Mucosa of gallbladder (tissue), 1 donor: ENCODE results near the gene MYO9A. TPM values are rescaled to one million over a fixed set of nuclear protein-coding genes. Genes with fewer than 3 reads are reported as not detected.

Experiments used
- DNase-seq: peaks from one replicate; pipeline ENCODE4 v3.0.0-alpha.2; 2020; ENCODE audit warnings: low spot score
- total RNA-seq: library from RNA; stranded (reverse); gene quantifications from one replicate; pipeline ENCODE4 v1.2.1, GENCODE V29; 2021
- donor health status: DM: no; HTN: no; CAD: no.

Gene MYO9A, protein sequence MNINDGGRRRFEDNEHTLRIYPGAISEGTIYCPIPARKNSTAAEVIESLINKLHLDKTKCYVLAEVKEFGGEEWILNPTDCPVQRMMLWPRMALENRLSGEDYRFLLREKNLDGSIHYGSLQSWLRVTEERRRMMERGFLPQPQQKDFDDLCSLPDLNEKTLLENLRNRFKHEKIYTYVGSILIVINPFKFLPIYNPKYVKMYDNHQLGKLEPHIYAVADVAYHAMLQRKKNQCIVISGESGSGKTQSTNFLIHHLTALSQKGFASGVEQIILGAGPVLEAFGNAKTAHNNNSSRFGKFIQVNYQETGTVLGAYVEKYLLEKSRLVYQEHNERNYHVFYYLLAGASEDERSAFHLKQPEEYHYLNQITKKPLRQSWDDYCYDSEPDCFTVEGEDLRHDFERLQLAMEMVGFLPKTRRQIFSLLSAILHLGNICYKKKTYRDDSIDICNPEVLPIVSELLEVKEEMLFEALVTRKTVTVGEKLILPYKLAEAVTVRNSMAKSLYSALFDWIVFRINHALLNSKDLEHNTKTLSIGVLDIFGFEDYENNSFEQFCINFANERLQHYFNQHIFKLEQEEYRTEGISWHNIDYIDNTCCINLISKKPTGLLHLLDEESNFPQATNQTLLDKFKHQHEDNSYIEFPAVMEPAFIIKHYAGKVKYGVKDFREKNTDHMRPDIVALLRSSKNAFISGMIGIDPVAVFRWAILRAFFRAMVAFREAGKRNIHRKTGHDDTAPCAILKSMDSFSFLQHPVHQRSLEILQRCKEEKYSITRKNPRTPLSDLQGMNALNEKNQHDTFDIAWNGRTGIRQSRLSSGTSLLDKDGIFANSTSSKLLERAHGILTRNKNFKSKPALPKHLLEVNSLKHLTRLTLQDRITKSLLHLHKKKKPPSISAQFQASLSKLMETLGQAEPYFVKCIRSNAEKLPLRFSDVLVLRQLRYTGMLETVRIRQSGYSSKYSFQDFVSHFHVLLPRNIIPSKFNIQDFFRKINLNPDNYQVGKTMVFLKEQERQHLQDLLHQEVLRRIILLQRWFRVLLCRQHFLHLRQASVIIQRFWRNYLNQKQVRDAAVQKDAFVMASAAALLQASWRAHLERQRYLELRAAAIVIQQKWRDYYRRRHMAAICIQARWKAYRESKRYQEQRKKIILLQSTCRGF (N-terminal part only)
- total RNA-seq: 33.4 TPM

- DNase-seq: peak; percentile 98
Observed at GRCh38 chr15:72118017-72118978, at the start of gene MYO9A, which contains the start of gene SENP8. MYO9A (minus strand) TSS chr15:72118150; CDS start chr15:72046563, 71,587 bp downstream. SENP8 (plus strand) TSS chr15:72118403; CDS start chr15:72139624, 21,221 bp downstream.

- no peak for DNase-seq
Observed at GRCh38 chr15:72167445-72167844, 49.5 kb upstream of the MYO9A start.

DNA sequence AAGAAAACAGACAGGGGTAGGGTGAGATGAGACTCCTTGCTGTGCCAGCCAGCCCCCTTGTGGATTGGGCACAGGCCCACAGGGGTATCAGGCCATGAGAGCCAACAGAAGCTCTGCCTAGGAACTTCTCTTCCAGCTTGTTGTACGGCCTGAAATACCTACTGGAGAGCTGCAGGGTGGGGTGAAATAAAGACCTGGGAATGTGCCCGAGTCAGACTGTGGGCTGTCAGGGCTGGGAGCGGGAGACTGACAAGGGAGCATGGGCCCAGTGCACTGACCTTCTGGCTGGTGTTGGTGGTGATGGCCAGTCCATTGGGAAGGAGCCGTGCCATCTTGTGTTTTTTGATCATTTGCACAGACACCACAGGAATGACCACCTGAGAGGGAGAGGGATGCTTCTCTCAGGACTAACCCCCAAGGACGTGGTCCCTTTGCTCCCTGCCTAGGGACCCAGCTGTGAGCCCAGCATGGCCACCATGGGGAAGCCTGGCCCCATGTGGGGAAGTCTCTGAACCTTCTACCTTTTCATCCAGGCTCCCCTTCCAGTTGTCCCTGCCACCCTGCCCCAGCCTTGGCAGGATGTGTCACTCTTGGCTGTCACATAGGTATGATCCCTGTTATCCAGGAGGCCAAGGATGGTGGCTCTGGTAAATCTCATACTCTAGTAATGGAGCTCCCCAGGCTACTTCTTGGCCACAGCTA lies 48.9 kb upstream of the MYO9A start:
- DNase-seq: no peak

DNA sequence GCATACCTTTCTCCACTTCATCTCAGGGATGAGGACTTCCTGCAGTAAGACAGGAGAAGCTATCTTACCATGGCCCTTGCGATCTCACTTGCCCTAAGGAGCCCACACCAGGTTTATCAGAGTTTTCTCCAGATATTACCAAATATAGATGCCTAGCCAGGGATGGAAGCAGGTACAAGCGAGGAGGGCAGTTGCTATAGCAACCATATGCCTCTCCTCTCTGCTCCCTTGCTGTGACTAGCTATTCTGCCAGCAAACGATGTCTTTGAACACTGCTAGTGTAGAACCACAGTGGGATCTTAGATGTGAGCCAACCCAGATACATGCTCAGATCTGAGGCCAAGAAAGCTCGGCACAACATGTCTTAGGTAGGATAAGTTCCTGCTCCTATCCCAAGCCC lies 45.8 kb upstream of the MYO9A start:
- no peak for DNase-seq

GRCh38 chr15:72162569-72162968 lies 44.6 kb upstream of the MYO9A start:
- DNase-seq: no peak

GRCh38 chr15:72161361-72162132 lies 43.6 kb upstream of the MYO9A start:
- DNase-seq: no peak

- no peak for DNase-seq
Observed at GRCh38 chr15:72160696-72161245, 42.8 kb upstream of the MYO9A start.

GRCh38 chr15:72156928-72157327 lies 39.0 kb upstream of the MYO9A start:
- DNase-seq: no peak

DNA sequence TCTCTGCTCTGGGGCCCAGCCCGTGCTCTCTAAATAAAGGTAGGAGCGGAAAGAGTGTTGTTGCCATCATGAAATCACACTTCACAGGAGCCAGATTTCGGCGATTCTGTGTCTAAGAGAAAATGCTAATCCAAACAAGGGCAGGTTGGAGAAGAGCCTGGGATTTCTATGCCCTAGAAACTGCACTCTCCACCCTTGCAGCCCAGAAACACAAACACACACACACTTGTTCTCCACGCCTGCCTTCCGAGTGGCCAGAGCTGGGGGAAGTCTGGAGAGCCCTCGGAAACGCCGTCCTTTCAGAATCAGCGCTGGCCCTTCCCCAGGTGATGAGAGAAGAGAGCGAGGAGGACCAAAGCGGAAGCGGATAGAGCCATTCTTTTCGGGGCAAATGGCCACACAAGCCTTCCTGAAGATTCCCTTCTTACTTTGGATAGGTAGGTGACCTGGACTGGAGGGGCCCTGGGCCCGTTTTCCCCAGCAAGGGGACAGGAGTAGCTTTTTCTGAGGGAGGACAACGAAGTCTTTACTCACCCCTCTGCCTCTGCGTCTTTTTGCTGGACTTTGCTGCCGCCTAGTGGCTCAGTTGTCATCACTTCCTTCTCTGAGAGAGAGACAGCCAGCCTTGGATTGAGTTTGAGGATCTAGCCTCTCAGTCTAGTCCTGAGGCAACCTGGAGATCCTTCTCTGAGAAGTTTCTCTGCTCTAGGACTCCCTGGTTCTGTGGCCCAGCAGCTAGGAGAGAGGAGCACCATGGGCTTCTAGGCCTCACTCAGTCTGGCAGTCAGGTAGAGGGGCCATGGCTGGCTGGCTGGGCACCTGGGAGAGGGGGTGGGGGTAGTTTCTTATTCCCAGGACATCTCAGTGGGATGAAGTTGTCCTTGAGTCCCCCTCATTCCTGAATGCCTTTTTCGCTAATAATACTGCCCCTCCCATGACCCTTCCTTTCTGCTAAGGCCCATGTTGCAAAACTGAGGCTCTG lies 38.0 kb upstream of the MYO9A start:
- DNase-seq: peak; percentile 89

DNA sequence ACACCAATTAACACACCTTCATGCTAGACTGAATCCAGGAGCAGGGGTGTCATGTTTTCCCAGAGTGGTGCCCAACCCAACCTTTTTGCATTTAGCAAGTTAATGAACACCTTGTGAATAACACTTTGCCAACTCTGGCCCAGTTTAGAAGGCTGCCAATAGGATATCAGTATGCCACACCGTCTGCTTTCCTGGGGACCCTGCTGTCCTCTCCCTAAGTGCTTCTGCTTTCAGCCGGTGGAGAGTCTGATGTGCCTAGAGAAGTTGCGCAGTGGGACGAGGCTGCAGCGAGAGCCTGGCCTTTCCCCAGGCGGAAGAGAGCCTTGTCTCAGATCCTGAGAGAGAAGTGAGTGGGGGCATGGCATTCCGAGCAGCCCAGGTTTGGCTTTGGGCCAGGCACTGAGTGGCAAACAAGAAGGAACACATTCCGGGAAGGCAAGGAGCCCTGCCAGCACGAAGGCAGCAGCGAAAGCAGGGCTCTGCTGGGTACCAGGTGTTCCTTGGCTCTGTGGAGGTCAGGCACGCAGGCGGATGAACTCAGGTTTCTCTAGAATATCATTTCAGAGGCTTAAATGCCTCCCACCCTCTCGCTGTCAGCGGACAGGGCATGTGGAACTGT lies 37.2 kb upstream of the MYO9A start:
- peak; percentile 86 for DNase-seq

- no peak for DNase-seq
Observed at GRCh38 chr15:72154316-72154715, 36.4 kb upstream of the MYO9A start.

GRCh38 chr15:72153269-72154000 lies 35.5 kb upstream of the MYO9A start:
- no peak for DNase-seq

DNA sequence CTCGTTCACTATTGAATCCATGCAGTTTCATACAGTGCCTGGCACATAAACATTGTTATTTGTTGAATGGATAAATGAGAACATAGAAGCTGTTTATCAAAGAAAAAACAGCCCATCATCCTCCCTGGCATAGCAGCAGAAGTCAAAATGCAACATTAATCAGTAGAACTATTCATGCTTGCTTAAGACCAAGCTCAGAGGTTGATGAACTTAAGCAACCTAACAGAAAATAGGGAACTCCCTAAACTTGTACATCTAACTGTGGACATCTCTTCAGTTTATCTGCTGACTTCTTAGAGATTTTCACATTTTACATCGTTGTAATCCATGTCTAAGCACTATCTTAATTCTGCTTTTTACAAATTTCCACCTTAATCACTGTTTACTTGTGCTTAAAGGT lies 29.5 kb upstream of the MYO9A start:
- DNase-seq: no peak

- no peak for DNase-seq
Observed at GRCh38 chr15:72146934-72147333, 29.0 kb upstream of the MYO9A start.

DNA sequence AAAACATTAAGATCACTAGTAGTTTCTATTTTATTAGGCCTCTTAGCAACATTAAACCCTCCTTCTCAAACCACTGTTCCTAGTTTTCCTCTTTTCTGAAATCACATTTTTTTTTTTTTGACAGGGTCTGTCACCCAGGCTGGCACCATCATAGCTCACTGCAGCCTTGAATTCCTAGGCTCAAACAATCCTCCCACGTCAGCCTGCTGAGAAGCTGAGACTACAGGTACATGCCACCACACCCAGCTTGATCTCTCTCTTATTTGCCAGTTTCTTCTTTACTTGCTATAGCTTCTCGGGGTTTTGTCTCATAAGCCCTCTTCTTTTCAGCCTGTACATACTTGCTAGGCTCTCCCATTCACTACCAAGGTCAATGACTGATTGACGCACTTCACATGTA lies 28.3 kb upstream of the MYO9A start:
- no peak for DNase-seq

DNA sequence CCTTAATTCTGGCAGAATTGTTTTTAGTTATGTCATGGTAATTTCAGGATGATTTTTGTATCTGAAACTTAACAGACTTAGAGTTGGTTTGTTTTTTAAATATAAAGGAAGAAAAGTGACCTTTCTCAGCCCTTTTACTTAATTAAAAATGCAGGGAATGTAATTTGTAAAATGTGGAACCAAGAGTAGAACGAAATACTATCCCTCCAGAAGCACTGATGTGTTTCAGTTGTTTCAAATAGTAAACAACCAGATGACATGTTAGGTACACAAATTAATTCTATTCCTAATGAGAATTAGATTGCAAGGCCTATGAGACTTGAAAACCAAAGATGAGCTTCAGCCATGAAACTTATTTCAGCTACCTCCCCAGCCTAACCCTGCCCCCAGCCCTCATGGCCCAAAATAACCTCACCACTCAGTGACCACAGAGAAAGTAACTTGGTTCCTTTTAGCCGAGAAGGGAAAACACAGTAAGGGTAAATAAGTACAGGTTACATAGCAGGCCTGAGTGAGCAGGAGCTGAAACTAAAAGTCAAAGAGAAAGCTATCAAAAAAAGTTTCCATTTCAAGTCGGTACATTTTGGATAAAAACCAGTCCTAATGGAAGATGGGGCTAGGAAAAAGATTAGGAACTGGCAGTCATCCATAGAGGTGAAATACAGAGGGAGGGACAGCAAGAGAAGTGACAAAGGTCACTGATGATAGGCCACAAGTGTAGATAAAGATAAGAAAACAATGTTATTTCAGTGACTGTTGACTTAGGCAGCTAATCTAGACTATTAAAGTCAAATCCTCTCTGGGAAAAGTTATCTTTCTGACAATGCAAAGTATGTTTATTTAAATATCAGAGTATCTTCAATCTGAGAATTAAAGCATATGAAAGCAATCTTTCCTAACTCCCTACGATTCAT lies 23.5 kb upstream of the MYO9A start:
- DNase-seq: no peak
